ENCODE results near the gene NADK2. TPM values are rescaled to one million over a fixed set of nuclear protein-coding genes. Genes with fewer than 3 reads are reported as not detected.

Gene NADK2
- total and polyA plus RNA-seq, 9 of the 15 experiments (the other 6 are each of a cell fraction or from before 2014, with no cell fraction given): 10.6 to 41.0 (median 24.0) TPM

GRCh38 chr5:36240779-36241630 is 720 bp downstream of the NADK2 start (continued):
- TF ChIP-seq TRIM25 (IDR thresholded peaks at IDR 0.05; ENCODE audit: borderline replicate concordance) (no peak), LARP7 (IDR thresholded peaks at IDR 0.05) (0 out of 2 replicates have a peak, but pooled peaks have one; percentile 59), ZBTB43 (CRISPR knock-in tag; IDR thresholded peaks at IDR 0.05) (0 out of 2 replicates have a peak, but pooled peaks have one; percentile 29), E2F1 (CRISPR knock-in tag; IDR thresholded peaks at IDR 0.05) (no peak), SMARCB1 (IDR thresholded peaks at IDR 0.05; ENCODE audit: insufficient read length, low read depth) (no peak), ZC3H8 (IDR thresholded peaks at IDR 0.05) (no peak), BDP1 (IDR thresholded peaks at IDR 0.05; ENCODE audit: insufficient read depth, insufficient read length) (no peak), XRCC4 (IDR thresholded peaks at IDR 0.05; ENCODE audit: extremely low read depth, insufficient read depth, insufficient read length) (no peak), RBM17 (IDR thresholded peaks at IDR 0.05; ENCODE audit: borderline replicate concordance, low read depth, low read length) (no peak), ARID1B (IDR thresholded peaks at IDR 0.05) (no peak), C11orf30 (IDR thresholded peaks at IDR 0.05; ENCODE audit: low read depth) (no peak), ZNF184 (CRISPR knock-in tag; IDR thresholded peaks at IDR 0.05) (no peak), RBFOX2 (IDR thresholded peaks at IDR 0.05; ENCODE audit: low read depth, low read length) (peak; percentile 73), ZNF592 (IDR thresholded peaks at IDR 0.05) (no peak), ATF7 (IDR thresholded peaks at IDR 0.05) (peak; percentile 52)

All from K562 (cell line).